OCI-LY3 (cell line): ENCODE data around the gene UBE2D3.

Experiments
- EZH2phosphoT487 ChIP-seq: fragments of 200-600 bp; shearing (Covaris generic); IDR thresholded peaks from 2 replicates; pipeline ENCODE4 v1.6.1; 2018; ENCODE audit warnings: antibody characterized with exemption, mixed run types, low read depth
- TF ChIP-seq, protein P1 (sequence below): fragments of 200-600, 300-600 bp; sonication (generic); IDR thresholded peaks from 2 replicates; pipeline ENCODE4 v1.5.1; 2014; ENCODE audit warnings: antibody characterized with exemption, low read length, low read depth

- TF ChIP-seq, protein P1, sequence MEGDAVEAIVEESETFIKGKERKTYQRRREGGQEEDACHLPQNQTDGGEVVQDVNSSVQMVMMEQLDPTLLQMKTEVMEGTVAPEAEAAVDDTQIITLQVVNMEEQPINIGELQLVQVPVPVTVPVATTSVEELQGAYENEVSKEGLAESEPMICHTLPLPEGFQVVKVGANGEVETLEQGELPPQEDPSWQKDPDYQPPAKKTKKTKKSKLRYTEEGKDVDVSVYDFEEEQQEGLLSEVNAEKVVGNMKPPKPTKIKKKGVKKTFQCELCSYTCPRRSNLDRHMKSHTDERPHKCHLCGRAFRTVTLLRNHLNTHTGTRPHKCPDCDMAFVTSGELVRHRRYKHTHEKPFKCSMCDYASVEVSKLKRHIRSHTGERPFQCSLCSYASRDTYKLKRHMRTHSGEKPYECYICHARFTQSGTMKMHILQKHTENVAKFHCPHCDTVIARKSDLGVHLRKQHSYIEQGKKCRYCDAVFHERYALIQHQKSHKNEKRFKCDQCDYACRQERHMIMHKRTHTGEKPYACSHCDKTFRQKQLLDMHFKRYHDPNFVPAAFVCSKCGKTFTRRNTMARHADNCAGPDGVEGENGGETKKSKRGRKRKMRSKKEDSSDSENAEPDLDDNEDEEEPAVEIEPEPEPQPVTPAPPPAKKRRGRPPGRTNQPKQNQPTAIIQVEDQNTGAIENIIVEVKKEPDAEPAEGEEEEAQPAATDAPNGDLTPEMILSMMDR = no peak
- no peak for TF ChIP-seq EZH2phosphoT487
Measured at GRCh38 chr4:102862747-102863146, 35.4 kb upstream of the UBE2D3 start.
